Activated T-cell treated with anti-CD3 and anti-CD28 coated beads, Interleukin-2, amount 50 U/mL, for 4 hours (primary cell): Measurements from ENCODE around the gene CMTM5. TPM values are rescaled to one million over a fixed set of nuclear protein-coding genes. Genes with fewer than 3 reads are reported as not detected.
"Not testable (repeated sequence)": the region's sequence is repeated elsewhere in the genome, so short reads cannot be mapped to it uniquely, and the experiment has no call there.

Experiments
- ATAC-seq, 2 donors: fragments of 200-7000 bp; cut with Tn5 transposase; one replicate each; pipeline ENCODE4 v1.10.0; 2021
- DNase-seq: peaks from one replicate; pipeline ENCODE4 v3.0.0-alpha.2; 2020
- H3K27me3 Mint-ChIP-seq: one replicate; pipeline ENCODE4 v1.8.0; 2021; ENCODE audit warnings: low read depth, mixed read lengths
- H3K36me3 Mint-ChIP-seq: one replicate; pipeline ENCODE4 v1.8.0; 2022; ENCODE audit warnings: mixed read lengths; ENCODE audit not compliant: insufficient read depth
- H3K4me1 Mint-ChIP-seq: one replicate; pipeline ENCODE4 v1.8.0; 2021; ENCODE audit warnings: low read depth, mixed read lengths
- H3K4me3 Mint-ChIP-seq: one replicate; pipeline ENCODE4 v1.8.0; 2021; ENCODE audit warnings: mild to moderate bottlenecking, moderate library complexity, mixed read lengths
- H3K9me3 Mint-ChIP-seq: one replicate; pipeline ENCODE4 v1.8.0; 2021; ENCODE audit warnings: mixed read lengths
- total RNA-seq, 3 donors: library from RNA; stranded (reverse); gene quantifications; one replicate each; pipeline ENCODE4 v1.2.1, GENCODE V29; 2021

The CMTM5 gene
- total RNA-seq, 3 donors from 2014 or later, result not detected

DNA sequence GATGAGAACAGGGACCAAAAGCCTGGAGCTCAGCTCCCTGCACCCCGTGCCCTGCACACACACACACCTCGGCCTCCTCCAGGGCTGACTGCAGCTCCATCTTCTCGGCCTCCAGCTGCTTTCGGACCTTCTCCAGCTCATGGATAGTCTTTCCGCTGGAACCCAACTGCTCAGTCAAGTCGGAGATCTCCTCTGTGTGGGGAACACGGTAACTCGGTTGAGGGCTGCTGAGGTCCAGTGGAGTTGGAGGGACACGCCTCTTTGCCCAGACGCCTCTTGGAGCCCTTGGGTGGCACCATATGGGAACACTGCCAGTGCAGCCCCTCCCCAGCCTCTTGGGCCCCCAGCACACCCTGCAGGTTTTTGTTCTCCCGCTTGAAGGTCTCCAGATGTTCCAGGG is 40.0 kb downstream of the CMTM5 start:
- H3K4me1 Mint-ChIP-seq, result no peaks in the 10 kb centered on the region
- H3K36me3 Mint-ChIP-seq, result no peaks in the 10 kb centered on the region
- peaks cover 5% of the 10 kb centered on the region for H3K27me3 Mint-ChIP-seq

GRCh38 chr14:23417269-23417668 is 40.4 kb downstream of the CMTM5 start:
- DNase-seq, H3K36me3 Mint-ChIP-seq, H3K27me3 Mint-ChIP-seq, H3K4me1 Mint-ChIP-seq, H3K4me3 Mint-ChIP-seq, ATAC-seq, H3K9me3 Mint-ChIP-seq: not testable (repeated sequence)

More for the DNA sequence above, 40.0 kb downstream of the CMTM5 start:
- Mint-ChIP-seq H3K4me3 (no peak overlapping the region), H3K9me3 (no peaks in the 10 kb centered on the region)
- DNase-seq, result no peak
- no peak for ATAC-seq

- DNase-seq (no peak), ATAC-seq (no peak)
- Mint-ChIP-seq H3K36me3 (no peaks in the 10 kb centered on the region), H3K4me3 (no peak overlapping the region), H3K4me1 (no peaks in the 10 kb centered on the region), H3K27me3 (peaks cover under 1% of the 10 kb centered on the region), H3K9me3 (no peaks in the 10 kb centered on the region)
Measured at GRCh38 chr14:23418021-23418420, 41.2 kb downstream of the CMTM5 start.

- not testable (repeated sequence) for H3K4me3 Mint-ChIP-seq, H3K36me3 Mint-ChIP-seq, H3K9me3 Mint-ChIP-seq, H3K4me1 Mint-ChIP-seq, H3K27me3 Mint-ChIP-seq, DNase-seq, ATAC-seq
Measured at GRCh38 chr14:23419646-23420045, 42.8 kb downstream of the CMTM5 start.

- Mint-ChIP-seq H3K4me3 (no peak overlapping the region), H3K36me3 (no peaks in the 10 kb centered on the region), H3K27me3 (no peaks in the 10 kb centered on the region), H3K4me1 (no peaks in the 10 kb centered on the region), H3K9me3 (no peaks in the 10 kb centered on the region)
- peak in 1 of 2 donors; percentile 37 for ATAC-seq
- DNase-seq, result no peak
Measured at GRCh38 chr14:23421594-23421993, 44.7 kb downstream of the CMTM5 start.

- DNase-seq (no peak), ATAC-seq (no peak)
- Mint-ChIP-seq H3K9me3 (no peaks in the 10 kb centered on the region), H3K36me3 (no peaks in the 10 kb centered on the region), H3K4me3 (no peak overlapping the region), H3K4me1 (no peaks in the 10 kb centered on the region), H3K27me3 (peaks cover 3% of the 10 kb centered on the region)
Measured at GRCh38 chr14:23423657-23424056, 46.8 kb downstream of the CMTM5 start.

GRCh38 chr14:23425169-23425568 is 48.3 kb downstream of the CMTM5 start:
- ATAC-seq, result no peak
- DNase-seq, result no peak
- Mint-ChIP-seq H3K9me3 (no peaks in the 10 kb centered on the region), H3K4me3 (no peak overlapping the region), H3K4me1 (no peaks in the 10 kb centered on the region), H3K27me3 (peaks cover 5% of the 10 kb centered on the region), H3K36me3 (no peaks in the 10 kb centered on the region)

DNA sequence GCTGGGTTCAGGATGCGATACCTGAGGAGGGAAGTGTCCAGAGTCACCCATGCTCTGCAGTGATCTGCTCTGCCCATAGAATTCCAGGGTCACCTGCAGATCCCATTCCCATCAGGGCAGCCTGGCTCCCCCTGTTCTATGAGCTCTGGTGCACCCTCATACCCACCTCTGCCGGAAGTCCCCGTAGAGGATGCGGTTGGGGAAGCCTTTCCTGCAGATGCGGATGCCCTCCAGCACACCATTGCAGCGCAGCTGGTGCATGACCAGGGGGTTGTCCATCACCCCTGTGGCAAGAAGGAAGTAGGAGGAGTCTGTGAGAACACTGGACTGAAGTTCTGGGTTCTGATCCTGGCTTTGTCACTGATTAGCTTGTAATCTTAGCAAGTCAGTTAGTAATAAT is 49.0 kb downstream of the CMTM5 start:
- not testable (repeated sequence) for H3K36me3 Mint-ChIP-seq, H3K9me3 Mint-ChIP-seq, H3K27me3 Mint-ChIP-seq, ATAC-seq, H3K4me1 Mint-ChIP-seq, DNase-seq, H3K4me3 Mint-ChIP-seq

GRCh38 chr14:23428686-23429495 is 52.0 kb downstream of the CMTM5 start:
- Mint-ChIP-seq H3K4me3 (no peak overlapping the region), H3K36me3 (no peaks in the 10 kb centered on the region), H3K9me3 (no peaks in the 10 kb centered on the region), H3K27me3 (peaks cover 6% of the 10 kb centered on the region), H3K4me1 (no peaks in the 10 kb centered on the region)
- DNase-seq (no peak), ATAC-seq (no peak)

Other genes with a start within 250 kb of the CMTM5 start
- gene SLC7A8, start 193.4 kb upstream of the CMTM5 start, total RNA-seq, result 1 to 10 TPM in 2 of 3 donors, under 1 TPM in 1; 0.81 to 1.5 (median 1.4) TPM
- not detected for gene RNF212B, start 139.1 kb upstream of the CMTM5 start, total RNA-seq
- gene HOMEZ, start 90.9 kb upstream of the CMTM5 start, total RNA-seq, result 1 to 10 TPM; 5.8 to 8.4 (median 8.1) TPM
- 1 to 10 TPM; 7.3 to 7.9 (median 7.8) TPM for gene PPP1R3E, start 74.2 kb upstream of the CMTM5 start, total RNA-seq
- under 1 TPM; 0.10 to 0.73 (median 0.40) TPM for gene BCL2L2, start 70.2 kb upstream of the CMTM5 start, total RNA-seq
- 100 to 1,000 TPM; 319 to 339 (median 333) TPM for gene PABPN1, start 55.6 kb upstream of the CMTM5 start, total RNA-seq
- 1 to 10 TPM; 2.0 to 2.4 (median 2.3) TPM for gene SLC22A17, start 24.2 kb upstream of the CMTM5 start, total RNA-seq
- under 1 TPM in 2 of 3 donors, not detected in 1; 0.08 TPM for gene EFS, start 11.9 kb upstream of the CMTM5 start, total RNA-seq
- gene IL25, start 4.2 kb upstream of the CMTM5 start, total RNA-seq, result not detected
- gene MYH6, start 31.2 kb downstream of the CMTM5 start, total RNA-seq, result not detected
- gene MYH7, start 58.6 kb downstream of the CMTM5 start, total RNA-seq, result under 1 TPM in 1 of 3 donors, not detected in 2; 0.03 TPM
- 100 to 1,000 TPM; 115 to 120 (median 117) TPM for gene NGDN, start 92.7 kb downstream of the CMTM5 start, total RNA-seq
- gene ZFHX2, start 174.7 kb downstream of the CMTM5 start, total RNA-seq, result 1 to 10 TPM in 2 of 3 donors, under 1 TPM in 1; 0.58 to 1.1 (median 1.1) TPM
- 10 to 100 TPM; 17.1 to 18.8 (median 17.6) TPM for gene THTPA, start 179.2 kb downstream of the CMTM5 start, total RNA-seq
- 100 to 1,000 TPM in 2 of 3 donors, 10 to 100 TPM in 1; 86.9 to 113 (median 108) TPM for gene AP1G2, start 190.7 kb downstream of the CMTM5 start, total RNA-seq
- gene JPH4, start 201.7 kb downstream of the CMTM5 start, total RNA-seq, result under 1 TPM; 0.11 to 0.27 (median 0.13) TPM